ENCODE data around the gene SH3RF3.

The SH3RF3 gene

DNA sequence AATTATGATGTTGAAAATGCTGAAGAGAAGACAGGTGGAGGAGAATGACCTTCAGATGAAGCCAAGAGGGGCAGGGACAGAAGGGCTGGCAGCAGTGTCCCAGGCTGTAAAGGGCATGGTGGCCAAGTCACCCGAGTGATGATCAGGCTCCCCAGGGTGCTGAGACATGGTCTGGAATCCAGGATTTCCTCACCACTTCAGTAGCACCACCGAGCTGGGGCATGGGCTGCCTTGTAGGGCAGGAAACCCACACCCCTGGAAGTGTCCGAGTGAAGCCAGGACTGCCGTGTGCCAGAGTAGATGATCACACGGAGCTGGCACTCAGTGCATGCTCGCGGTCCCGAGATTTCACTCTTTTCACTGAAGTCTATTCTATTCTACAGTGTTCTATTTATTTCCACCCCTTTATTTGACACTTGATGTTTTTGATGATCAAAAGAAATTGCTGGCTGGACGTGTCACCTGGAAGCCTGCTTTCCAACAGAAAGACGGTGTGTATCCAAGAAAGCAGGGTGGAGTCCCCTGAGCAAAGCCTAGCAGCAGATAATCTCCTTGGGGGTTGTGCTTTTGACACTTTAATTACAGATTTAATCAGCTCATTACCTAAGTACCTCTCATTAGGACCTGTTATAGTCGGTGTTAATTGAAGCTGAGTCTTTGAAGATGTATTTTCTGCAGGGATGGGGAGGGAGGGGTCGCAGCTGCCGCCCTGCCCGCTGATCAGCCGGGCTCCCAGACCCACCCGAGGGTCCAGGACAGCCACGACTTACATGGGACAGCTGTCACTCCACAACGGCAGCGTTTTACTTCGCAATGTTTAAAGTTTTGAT is 392.4 kb downstream of the SH3RF3 start:
- TF ChIP-seq, protein P1, sequence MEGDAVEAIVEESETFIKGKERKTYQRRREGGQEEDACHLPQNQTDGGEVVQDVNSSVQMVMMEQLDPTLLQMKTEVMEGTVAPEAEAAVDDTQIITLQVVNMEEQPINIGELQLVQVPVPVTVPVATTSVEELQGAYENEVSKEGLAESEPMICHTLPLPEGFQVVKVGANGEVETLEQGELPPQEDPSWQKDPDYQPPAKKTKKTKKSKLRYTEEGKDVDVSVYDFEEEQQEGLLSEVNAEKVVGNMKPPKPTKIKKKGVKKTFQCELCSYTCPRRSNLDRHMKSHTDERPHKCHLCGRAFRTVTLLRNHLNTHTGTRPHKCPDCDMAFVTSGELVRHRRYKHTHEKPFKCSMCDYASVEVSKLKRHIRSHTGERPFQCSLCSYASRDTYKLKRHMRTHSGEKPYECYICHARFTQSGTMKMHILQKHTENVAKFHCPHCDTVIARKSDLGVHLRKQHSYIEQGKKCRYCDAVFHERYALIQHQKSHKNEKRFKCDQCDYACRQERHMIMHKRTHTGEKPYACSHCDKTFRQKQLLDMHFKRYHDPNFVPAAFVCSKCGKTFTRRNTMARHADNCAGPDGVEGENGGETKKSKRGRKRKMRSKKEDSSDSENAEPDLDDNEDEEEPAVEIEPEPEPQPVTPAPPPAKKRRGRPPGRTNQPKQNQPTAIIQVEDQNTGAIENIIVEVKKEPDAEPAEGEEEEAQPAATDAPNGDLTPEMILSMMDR (IDR thresholded peaks at IDR 0.05; ENCODE audit: insufficient read depth, low read length, missing control alignments) = no peak
- ChIA-PET CTCF (interaction anchor here (1.3 to 4.0 kb wide), 2 partner anchors 11 to 24 kb away, joined by 4 to 19 read pairs; no protein-coding TSS in a partner anchor), POLR2A (no interaction called here)
- H3K4me3 ChIP-seq (ENCODE audit: low read depth, low read length) = no peak overlapping the region
- DNase-seq (ENCODE audit: low read depth, low spot score) = no peak

DNA sequence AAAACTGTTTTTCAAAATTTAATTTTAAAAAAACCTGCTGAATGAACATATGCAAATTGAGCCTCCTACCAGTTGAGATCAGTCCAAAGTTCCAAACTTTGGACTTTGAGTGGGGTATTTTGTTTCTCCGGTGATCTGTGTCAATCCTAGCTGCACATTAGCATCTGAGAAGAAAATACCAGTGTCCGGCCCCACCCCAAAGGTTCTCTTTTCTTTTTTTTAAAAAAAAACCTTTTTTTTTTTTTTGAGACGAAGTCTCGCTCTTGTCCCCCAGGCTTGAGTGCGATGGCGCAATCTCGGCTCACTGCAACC is 393.0 kb downstream of the SH3RF3 start:
- TF ChIP-seq, protein P1 (IDR thresholded peaks at IDR 0.05; ENCODE audit: insufficient read depth, low read length, missing control alignments) = no peak
- DNase-seq (ENCODE audit: low read depth, low spot score) = no peak
- H3K4me3 ChIP-seq (ENCODE audit: low read depth, low read length) = no peak overlapping the region
- ChIA-PET POLR2A (no interaction called here), CTCF (interaction anchor here (1.3 to 4.0 kb wide), 2 partner anchors 12 to 23 kb away, joined by 4 to 19 read pairs; no protein-coding TSS in a partner anchor)

DNA sequence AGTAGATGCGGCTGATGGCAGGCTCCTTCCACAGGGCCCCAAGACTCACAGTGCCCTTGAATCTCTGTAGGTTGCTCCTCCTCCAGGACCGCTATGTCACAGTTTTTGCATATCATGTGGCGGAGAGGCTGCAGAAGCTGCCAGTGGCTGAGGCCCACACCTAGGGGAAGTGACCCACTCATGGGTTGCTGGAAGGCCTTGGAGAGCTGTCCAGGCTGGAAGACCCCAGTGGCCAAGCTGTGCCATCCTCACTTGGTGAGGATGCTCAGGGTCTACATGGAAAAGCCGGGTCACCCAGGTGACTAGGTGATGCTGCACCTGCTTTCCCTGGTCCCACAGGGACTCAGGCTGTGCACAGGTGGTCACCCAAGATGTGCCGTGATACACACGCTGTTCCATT is 394.1 kb downstream of the SH3RF3 start:
- CTCF ChIA-PET = interaction anchor here (1.2 to 4.0 kb wide), 3 partner anchors 13 to 213 kb away, joined by 3 to 19 read pairs (median 4); no protein-coding TSS in a partner anchor
- H3K4me3 ChIP-seq (ENCODE audit: low read depth, low read length) = no peak overlapping the region
- no peak for DNase-seq (ENCODE audit: low read depth, low spot score)
- POLR2A ChIA-PET = no interaction called here
- TF ChIP-seq, protein P1 (IDR thresholded peaks at IDR 0.05; ENCODE audit: insufficient read depth, low read length, missing control alignments) = no peak

DNA sequence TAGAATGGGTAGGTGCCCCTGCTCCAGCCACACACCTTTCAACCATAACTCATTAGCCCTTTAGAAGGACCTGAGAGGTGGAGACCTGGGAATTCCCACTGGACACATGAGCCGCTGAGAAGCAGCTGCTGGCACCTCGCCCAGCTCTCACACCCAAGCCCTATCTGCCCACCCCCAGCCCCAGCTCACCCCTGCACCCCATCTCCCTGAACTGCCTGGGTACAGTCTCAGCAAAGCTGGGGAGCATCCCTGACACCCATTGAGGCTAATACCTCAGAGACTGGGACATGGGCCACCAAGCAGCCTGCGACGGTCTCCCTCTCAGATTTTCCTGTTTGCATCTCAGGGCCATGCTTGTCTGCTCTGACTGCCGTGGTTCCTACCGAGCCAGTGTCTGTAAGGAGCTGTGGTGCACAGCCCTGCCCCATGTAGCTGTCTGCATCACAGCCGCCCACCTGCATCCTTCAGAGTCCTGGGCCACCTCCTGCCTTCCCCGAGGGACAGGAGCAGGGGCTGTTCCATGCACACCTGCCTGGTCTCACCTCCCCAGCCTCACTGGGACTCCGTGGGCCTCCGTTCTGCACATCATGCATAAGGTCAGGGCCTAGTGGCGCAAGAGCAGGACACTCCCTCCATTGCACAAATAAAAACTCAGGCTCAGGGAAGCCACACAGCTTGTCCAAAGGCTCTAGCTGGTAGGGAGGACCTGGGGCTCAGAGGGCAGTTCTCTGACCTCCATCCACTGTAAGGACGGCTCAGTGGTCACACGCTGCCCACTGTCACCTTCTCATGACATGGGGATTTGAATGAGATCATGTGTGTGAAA is 394.7 kb downstream of the SH3RF3 start:
- no peak for DNase-seq (ENCODE audit: low read depth, low spot score)
- ChIA-PET CTCF (interaction anchor here (1.2 to 4.0 kb wide), 3 partner anchors 14 to 212 kb away, joined by 3 to 19 read pairs (median 4); no protein-coding TSS in a partner anchor), POLR2A (interaction anchor here (0.6 kb wide), 1 partner anchor 86 kb away, joined by 4 read pairs; no protein-coding TSS in a partner anchor)
- TF ChIP-seq, protein P1 (IDR thresholded peaks at IDR 0.05; ENCODE audit: insufficient read depth, low read length, missing control alignments) = no peak
- no peak overlapping the region for H3K4me3 ChIP-seq (ENCODE audit: low read depth, low read length)

DNA sequence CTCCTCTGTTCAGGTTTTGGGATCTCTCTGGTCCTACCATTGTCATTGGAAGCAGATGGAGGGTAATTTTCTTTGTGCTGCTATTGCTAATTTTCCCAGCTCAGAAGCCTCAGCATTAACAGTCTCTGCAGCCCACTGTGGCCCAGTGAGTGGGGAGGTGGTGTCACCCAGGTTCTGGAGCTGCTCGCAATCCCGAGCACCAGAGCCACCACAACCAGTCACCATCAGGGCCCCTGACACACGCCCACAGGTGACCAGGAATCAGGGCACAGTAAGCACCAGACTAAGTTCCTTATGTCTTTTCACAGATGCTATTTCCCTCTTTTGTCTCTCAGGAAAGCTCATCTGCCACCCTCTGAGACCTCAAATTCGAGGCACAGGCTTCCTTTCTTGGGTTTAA is 396.8 kb downstream of the SH3RF3 start:
- H3K4me3 ChIP-seq (ENCODE audit: low read depth, low read length) = no peak overlapping the region
- DNase-seq (ENCODE audit: low read depth, low spot score) = no peak
- POLR2A ChIA-PET = no interaction called here
- TF ChIP-seq, protein P1 (IDR thresholded peaks at IDR 0.05; ENCODE audit: insufficient read depth, low read length, missing control alignments) = no peak
- CTCF ChIA-PET = interaction anchor here (0.7 to 1.7 kb wide), 3 partner anchors 10 to 16 kb away, joined by 3 to 9 read pairs (median 3); no protein-coding TSS in a partner anchor

All from AG04449 (cell line).